Measurements from ENCODE around the gene TBC1D10A. TPM values are rescaled to one million over a fixed set of nuclear protein-coding genes. Genes with fewer than 3 reads are reported as not detected.

Gene TBC1D10A
- total RNA-seq, 1 experiment from 2014 or later = 12.6 TPM

DNA sequence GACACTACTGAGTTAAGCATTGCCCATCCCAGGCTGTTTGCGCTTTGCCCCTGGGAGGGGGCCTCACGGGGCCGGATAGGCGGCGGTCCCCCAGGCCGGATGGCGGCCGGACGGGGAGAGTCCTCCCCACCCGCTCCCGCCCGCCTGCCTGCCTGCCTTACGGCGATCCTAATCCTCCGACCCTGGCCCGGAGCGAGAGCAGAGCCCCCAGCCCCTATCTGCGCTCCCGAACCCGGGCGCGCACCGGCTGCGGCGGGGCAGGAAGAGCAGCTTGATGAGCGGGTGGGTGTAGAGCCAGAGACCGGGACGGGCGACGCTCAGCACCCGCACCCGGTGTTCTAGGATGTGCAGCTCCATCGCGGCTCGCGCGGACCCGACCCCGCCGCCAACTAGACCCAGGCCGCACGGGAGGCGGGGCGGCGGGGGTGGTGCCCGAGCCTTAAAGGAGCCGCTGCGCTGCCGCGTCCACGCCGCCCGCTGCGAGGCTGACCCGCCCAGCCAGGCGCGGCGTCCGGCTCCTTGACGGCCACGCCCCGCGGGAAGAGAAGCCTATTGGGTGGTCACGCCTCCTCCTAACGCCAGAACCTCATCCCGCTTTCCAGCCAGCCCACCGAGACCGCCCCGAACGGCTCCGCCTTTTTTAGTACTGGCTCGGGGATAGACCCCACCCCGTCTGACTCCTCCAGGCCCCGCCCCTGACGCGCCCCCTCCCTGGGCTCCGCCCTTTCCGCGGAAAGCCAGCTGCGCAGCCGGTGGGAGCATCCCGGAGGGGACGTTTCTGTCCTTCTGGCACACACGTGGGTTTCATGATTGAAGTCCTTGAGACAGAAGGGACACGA, 37.4 kb downstream of the TBC1D10A start, which contains the start of gene CASTOR1:
CASTOR1 (minus strand) TSS at position 365 of the 839 bp plus-strand sequence; CDS start at position 357, 8 bp downstream.
- H3K27ac ChIP-seq (ENCODE audit: low read length) = peak within 1 kb of the TSS; percentile 37; the same call in 1 of the 2 replicates

DNA sequence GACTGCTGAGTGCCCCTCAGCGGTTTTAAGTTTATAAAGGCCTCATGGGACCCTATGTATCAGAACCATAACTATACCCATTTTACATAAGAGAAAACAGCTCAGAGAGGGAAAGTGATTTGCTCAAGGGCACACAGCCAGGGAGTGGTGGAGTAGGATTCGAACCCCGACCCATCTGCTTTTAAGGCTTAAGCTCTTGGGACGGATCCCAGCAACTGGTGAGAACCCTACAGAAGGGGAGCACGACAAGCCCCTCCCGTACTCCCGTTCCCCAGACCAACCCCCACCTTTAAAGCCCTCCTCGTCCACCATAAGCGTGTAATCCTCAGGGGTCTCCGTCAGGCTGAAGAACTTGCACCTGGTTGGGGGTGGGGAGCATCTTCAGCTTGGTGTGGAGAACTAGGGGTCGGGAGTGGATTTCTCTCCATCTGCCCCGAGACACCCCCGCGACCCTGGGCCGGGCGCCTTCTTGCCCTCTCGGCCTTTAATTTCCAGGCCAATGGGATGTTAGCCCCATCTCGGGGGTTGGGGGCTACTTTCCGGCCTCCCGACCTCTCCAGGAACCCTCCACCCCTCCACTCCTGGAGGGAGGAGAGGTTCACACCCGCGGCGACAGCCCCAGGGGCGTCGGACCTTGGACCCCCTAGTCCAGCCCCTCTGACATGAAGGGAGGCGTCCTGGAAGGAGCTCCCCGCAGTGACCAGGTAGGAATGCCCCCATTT, 38.2 kb downstream of the TBC1D10A start:
- no peaks in the 10 kb centered on the region for H3K9me2 ChIP-seq (replicated peaks; ENCODE audit: low read length)
- H3K36me3 ChIP-seq (ENCODE audit: low read depth, low read length) = peaks cover 3% of the 10 kb centered on the region; the same call in 1 of the 2 replicates
- ChIA-PET POLR2A (ENCODE audit: unreplicated experiment) (interaction anchor here (0.5 to 1.0 kb wide), 4 partner anchors 34 to 474 kb away, joined by 3 to 7 read pairs (median 6); partner anchors contain the start of gene TBC1D10A), CTCF (interaction anchor here (0.6 to 2.2 kb wide), 10 partner anchors 10 to 184 kb away, joined by 3 to 33 read pairs (median 4); partner anchors contain the start of genes RNF215, SEC14L2 and TBC1D10A)
- intact Hi-C loops (cut with micrococcal nuclease) = loop anchor here (5.0 kb wide), 1 partner anchor 39 kb away; the partner anchor contains the start of gene TBC1D10A
- TF ChIP-seq EZH2phosphoT487 (IDR thresholded peaks at IDR 0.05; ENCODE audit: borderline replicate concordance, low read length) (no peak), EZH2 (IDR thresholded peaks at IDR 0.05; ENCODE audit: low read length, unreplicated experiment) (no peak)
- TF ChIP-seq, protein P1, sequence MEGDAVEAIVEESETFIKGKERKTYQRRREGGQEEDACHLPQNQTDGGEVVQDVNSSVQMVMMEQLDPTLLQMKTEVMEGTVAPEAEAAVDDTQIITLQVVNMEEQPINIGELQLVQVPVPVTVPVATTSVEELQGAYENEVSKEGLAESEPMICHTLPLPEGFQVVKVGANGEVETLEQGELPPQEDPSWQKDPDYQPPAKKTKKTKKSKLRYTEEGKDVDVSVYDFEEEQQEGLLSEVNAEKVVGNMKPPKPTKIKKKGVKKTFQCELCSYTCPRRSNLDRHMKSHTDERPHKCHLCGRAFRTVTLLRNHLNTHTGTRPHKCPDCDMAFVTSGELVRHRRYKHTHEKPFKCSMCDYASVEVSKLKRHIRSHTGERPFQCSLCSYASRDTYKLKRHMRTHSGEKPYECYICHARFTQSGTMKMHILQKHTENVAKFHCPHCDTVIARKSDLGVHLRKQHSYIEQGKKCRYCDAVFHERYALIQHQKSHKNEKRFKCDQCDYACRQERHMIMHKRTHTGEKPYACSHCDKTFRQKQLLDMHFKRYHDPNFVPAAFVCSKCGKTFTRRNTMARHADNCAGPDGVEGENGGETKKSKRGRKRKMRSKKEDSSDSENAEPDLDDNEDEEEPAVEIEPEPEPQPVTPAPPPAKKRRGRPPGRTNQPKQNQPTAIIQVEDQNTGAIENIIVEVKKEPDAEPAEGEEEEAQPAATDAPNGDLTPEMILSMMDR (conservative IDR thresholded peaks at IDR 0.05; ENCODE audit: low read depth, low read length) = no peak
- peak overlapping the region; percentile 37; the same call in 1 of the 2 replicates for H3K27ac ChIP-seq (ENCODE audit: low read length)
- H3K9ac ChIP-seq (ENCODE audit: low read length) = peak overlapping the region; percentile 72
- peak overlapping the region; percentile 79 for H3K4me3 ChIP-seq (ENCODE audit: low read length)
- H4K20me1 ChIP-seq (ENCODE audit: low read length) = no peaks in the 10 kb centered on the region
- no peak for ATAC-seq
- DNase-seq = no peak
- H3K4me2 ChIP-seq (ENCODE audit: low read length) = peak overlapping the region; percentile 96
- no peaks in the 10 kb centered on the region for H3K9me3 ChIP-seq (ENCODE audit: low read length)
- H3K4me1 ChIP-seq (ENCODE audit: insufficient read depth, low read length) = peaks cover 25% of the 10 kb centered on the region
- H3K79me2 ChIP-seq (ENCODE audit: low read length) = 0 out of 2 replicates have a peak, but pooled peaks cover 3% of the 10 kb centered on the region
- H3K27me3 ChIP-seq (ENCODE audit: low read length) = no peaks in the 10 kb centered on the region
- H3F3A ChIP-seq (ENCODE audit: low read length, unreplicated experiment) = no peaks in the 10 kb centered on the region
- BruUV-seq (replicated peaks) = TSS peak; percentile 84
- H2AFZ ChIP-seq (ENCODE audit: low read length) = peak overlapping the region; percentile 64; the same call in 1 of the 2 replicates

More for the DNA sequence above, 37.4 kb downstream of the TBC1D10A start, which contains the start of gene CASTOR1:
- Histone ChIP-seq H3K9me2 (replicated peaks; ENCODE audit: low read length) (no peaks in the 10 kb centered on the region), H4K20me1 (ENCODE audit: low read length) (no peaks in the 10 kb centered on the region), H3K36me3 (ENCODE audit: low read depth, low read length) (peaks cover 3% of the 10 kb centered on the region; the same call in 1 of the 2 replicates), H3F3A (ENCODE audit: low read length, unreplicated experiment) (no peaks in the 10 kb centered on the region), H3K4me2 (ENCODE audit: low read length) (peak within 1 kb of the TSS; percentile 96), H3K4me1 (ENCODE audit: insufficient read depth, low read length) (peaks cover 25% of the 10 kb centered on the region), H3K79me2 (ENCODE audit: low read length) (0 out of 2 replicates have a peak, but pooled peaks cover 3% of the 10 kb centered on the region), H3K9me3 (ENCODE audit: low read length) (no peaks in the 10 kb centered on the region), H2AFZ (ENCODE audit: low read length) (peak within 1 kb of the TSS; percentile 64; the same call in 1 of the 2 replicates), H3K4me3 (ENCODE audit: low read length) (peak within 1 kb of the TSS; percentile 79), H3K9ac (ENCODE audit: low read length) (peak within 1 kb of the TSS; percentile 72), H3K27me3 (ENCODE audit: low read length) (no peaks in the 10 kb centered on the region)
- ChIA-PET POLR2A (ENCODE audit: unreplicated experiment) (interaction anchor here (0.5 to 0.7 kb wide), 3 partner anchors 34 to 473 kb away, joined by 7 to 8 read pairs (median 7); partner anchors contain the start of gene TBC1D10A), CTCF (interaction anchor here (1.6 to 2.2 kb wide), 2 partner anchors 38 to 98 kb away, joined by 7 to 33 read pairs; partner anchors contain the start of genes RNF215 and TBC1D10A)
- BruUV-seq (replicated peaks) = no TSS peak
- ATAC-seq = peak; percentile 77
- DNase-seq = peak; percentile 95
- intact Hi-C loops (cut with micrococcal nuclease) = loop anchor here (5.0 kb wide), 1 partner anchor 38 kb away; the partner anchor contains the start of gene TBC1D10A
- TF ChIP-seq EZH2 (IDR thresholded peaks at IDR 0.05; ENCODE audit: low read length, unreplicated experiment) (no peak), EZH2phosphoT487 (IDR thresholded peaks at IDR 0.05; ENCODE audit: borderline replicate concordance, low read length) (no peak)
- TF ChIP-seq, protein P1 (conservative IDR thresholded peaks at IDR 0.05; ENCODE audit: low read depth, low read length) = no peak

Data from PC-3 (cell line).